Right hindlimb (tissue), 1 donor: Measurements from ENCODE around the gene DHH.

ENCODE experiments used
- DNase-seq: peaks from one replicate; pipeline ENCODE4 v3.0.0-alpha.2; 2018

DHH gene

GRCh38 chr12:49048953-49049352 is 45.6 kb downstream of the DHH start:
- no peak for DNase-seq

DNA sequence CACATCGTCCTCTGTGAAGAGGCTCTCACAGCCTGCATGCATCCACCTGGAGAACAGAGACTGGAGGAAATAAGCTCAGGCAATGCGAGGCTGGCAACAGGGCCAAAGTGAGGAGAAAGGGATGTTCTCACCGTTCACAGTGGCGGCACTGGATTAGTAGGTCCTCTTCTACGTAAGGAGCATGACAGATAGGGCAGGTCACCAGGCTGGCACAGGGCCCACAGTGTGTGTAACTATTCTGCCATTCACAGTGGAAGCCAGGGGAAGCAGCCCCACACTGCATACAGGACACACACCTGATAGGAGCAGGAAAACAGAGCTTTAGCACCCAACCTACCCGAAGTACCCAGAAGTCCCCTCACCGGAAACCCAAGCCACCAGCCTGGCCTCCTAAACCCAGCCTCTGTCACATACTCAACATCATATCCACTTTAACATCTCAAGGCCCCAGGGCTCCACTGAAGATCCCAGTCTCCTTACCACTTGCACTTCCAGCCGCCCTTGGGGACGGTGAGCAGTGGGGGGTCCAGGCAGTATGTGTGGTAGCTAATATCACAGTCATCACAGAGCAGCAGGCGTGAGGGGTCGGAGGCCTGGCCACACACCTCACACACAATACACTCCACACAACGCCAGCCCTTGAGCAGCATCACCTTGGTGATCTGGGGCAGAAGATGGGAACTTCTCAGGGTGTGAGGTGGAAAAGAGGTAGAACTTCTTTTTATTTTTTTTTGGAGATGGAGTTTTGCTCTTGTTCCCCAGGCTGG is 48.3 kb downstream of the DHH start:
- DNase-seq = no peak

GRCh38 chr12:49044660-49045059 is 49.9 kb downstream of the DHH start:
- no peak for DNase-seq

- no peak for DNase-seq
Observed at GRCh38 chr12:49043856-49044258, 50.7 kb downstream of the DHH start.

DNA sequence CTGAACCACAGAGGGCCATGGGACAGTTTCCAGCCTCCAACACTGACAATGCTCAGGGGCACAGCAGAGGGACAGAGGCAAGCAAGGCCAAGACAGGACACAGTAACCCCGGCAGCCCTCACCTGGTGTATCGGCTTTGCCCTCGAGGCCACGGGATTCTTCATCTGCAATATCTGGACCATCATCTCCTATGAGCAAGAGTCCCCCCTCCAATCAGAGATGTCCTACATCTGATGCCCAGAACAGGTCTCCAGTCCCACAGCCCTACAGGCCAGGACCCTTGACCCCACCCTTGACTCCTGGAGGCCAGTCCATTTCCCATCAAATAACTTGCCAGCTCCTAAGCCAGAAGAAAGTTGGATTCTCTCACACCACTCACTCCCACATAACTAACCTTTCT is 51.4 kb downstream of the DHH start:
- DNase-seq = no peak

GRCh38 chr12:49041881-49042484 is 52.6 kb downstream of the DHH start:
- DNase-seq = no peak

- DNase-seq = no peak
Observed at GRCh38 chr12:49041036-49041880, 53.3 kb downstream of the DHH start.

GRCh38 chr12:49040364-49040855 is 54.2 kb downstream of the DHH start:
- no peak for DNase-seq

DNA sequence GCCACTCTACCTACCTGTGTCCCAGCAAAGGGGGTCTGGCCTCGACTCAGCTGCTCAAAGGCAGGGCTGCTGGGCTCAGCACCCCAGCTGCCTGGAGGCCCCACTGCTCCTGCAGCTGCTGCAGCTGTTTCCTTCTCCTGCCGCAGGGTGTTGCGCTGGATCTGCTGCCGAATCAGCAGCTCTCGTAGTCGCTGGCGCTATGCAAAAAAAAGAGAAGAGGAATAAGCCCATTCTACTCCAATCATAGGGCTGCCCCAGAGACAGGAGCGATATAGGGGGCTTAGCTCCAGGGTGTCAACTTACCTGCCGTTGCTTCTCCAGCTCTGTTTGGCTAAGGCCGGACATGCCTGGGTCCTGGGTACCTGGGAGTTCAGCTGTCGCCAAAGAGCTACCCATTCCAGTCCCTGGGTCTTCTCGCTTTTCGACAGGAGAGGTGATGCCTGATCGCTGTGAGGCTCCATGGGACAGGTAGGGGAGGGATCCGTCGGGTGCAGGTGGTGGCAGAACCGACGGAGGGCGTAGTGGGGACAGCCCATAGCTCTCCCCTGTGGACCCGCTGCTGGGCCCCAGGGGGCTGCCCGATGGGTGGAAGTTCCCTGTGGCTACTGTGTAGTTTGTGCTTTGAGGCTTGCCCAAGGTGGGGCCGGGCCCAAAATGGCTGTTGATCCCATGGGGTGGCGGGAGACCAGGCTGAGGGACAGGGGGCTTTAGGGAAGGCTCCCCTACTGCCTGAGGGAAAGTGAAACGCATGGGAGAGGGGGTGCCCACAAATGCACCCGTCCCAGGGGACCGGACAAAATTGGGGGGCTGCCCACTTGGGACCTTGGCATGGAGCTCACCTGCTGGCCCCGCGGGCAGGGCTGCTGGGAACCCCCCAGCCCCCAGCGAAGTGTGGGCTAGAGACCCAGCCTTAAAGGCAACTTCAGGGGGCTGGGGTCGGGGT is 54.9 kb downstream of the DHH start:
- DNase-seq = no peak

DNA sequence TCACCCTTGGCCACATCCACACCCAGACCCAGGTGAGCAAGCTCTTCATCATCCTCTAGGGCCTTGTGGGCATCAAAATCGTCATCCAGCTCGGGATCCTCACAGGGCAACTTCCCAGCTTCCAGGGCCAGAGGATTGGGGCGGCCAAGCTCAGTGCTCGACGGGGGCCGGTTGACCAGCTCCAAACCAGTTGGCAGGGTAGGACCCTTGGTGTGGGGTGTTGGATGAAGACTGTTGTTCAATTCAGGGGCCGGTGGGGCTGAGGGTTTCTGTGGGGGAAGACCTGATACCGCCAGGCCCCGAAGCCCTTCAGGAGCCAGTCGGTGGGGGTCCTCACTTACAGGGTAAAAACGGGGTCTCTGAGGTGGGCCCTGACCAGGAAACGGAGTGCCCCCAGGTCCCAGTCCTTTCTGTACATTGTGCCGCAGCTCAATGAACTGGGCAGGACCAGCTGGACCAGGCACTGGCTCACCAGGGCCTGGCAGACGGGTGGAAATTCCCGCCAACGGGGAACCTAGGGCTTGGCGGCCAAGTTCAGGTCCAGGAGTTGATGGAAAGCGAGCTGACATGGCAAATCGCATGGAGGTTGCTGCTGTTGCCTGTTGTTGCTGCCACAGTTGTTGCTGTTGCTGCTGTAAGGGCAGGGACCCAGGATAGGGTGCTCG is 56.2 kb downstream of the DHH start:
- DNase-seq = no peak

DNA sequence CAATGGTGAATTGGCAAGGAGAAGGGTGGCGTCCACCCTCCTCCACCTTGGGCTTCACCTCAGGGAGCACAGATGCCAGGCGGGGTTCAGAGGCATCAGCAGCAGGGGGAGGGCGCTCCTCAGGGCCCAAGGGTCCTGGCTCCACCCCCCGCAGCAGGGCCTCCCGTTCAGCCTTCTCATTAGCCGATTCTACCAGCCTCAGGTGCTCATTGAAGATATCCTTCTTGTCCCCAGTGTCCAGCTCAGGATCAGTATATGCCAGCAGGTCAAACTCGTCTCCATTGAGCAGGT is 56.7 kb downstream of the DHH start:
- no peak for DNase-seq

DNA sequence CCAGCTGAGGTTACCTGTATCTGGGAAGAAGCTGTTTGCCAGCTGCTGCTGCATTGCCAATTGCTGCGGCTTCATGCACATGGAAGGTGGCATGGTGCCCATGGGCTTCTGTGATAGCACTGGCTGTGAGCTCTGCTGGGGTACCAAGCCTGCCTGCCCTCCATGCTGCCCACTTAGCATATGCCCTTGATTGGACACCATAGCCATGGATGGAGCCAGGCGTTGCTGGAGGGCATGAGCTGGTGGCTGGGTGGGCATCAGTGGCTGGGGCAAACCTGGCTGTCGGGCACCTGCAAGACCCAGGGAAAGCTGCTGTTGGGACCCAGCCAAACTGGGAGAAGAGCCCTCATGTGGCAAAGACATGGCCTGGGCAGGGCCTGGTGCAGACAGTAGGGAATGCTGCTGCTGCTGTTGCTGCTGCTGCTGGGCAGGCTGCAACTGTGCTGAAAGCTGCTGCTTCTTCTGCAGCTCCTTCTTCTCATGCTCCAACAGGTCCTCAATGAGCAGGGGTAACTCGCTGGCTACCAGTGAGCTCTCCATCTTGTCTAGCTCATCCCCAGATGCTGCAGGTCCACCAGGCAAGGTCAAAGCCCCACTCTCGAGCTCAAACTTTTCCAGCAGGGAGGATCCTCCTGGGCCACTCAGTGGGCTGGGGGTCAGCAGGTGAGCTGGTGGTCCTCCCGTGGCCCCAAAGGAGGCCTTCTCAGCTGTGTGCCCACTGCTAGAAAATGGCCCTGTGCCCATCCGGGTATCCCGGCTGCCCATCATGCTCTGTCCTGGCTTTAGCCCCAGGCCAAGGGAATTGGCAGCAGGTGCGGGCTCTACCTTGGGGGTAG is 57.3 kb downstream of the DHH start:
- DNase-seq = no peak
